ENCODE measurements around the gene FAM234B. TPM values are rescaled to one million over a fixed set of nuclear protein-coding genes. Genes with fewer than 3 reads are reported as not detected.

Gene FAM234B
- total RNA-seq, 1 experiment from 2014 or later: 7.5 TPM

GRCh38 chr12:13066014-13066413, 21.8 kb downstream of the FAM234B start:
- H2AFZ ChIP-seq: no peak overlapping the region
- BruUV-seq (replicated peaks): no TSS peak
- no peaks in the 10 kb centered on the region; the same call in 1 of the 2 replicates for H3F3A ChIP-seq (ENCODE audit: insufficient read depth, low read depth)
- no peaks in the 10 kb centered on the region for H3K9me3 ChIP-seq (ENCODE audit: insufficient read depth, low read depth)
- intact Hi-C loops (cut with micrococcal nuclease; ENCODE audit: unreplicated experiment): no loop called here
- TF ChIP-seq, protein P1, sequence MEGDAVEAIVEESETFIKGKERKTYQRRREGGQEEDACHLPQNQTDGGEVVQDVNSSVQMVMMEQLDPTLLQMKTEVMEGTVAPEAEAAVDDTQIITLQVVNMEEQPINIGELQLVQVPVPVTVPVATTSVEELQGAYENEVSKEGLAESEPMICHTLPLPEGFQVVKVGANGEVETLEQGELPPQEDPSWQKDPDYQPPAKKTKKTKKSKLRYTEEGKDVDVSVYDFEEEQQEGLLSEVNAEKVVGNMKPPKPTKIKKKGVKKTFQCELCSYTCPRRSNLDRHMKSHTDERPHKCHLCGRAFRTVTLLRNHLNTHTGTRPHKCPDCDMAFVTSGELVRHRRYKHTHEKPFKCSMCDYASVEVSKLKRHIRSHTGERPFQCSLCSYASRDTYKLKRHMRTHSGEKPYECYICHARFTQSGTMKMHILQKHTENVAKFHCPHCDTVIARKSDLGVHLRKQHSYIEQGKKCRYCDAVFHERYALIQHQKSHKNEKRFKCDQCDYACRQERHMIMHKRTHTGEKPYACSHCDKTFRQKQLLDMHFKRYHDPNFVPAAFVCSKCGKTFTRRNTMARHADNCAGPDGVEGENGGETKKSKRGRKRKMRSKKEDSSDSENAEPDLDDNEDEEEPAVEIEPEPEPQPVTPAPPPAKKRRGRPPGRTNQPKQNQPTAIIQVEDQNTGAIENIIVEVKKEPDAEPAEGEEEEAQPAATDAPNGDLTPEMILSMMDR (conservative IDR thresholded peaks at IDR 0.05): no peak
- no peak for TF ChIP-seq EZH2 (IDR thresholded peaks at IDR 0.05; ENCODE audit: low read depth)
- H3K4me1 ChIP-seq (replicated peaks; ENCODE audit: insufficient read depth): 0 out of 2 replicates have a peak, but pooled peaks cover 10% of the 10 kb centered on the region
- H3K27me3 ChIP-seq (ENCODE audit: insufficient read depth, low read depth): no peaks in the 10 kb centered on the region
- ChIA-PET POLR2A (ENCODE audit: unreplicated experiment) (no interaction called here), CTCF (interaction anchor here (0.6 kb wide), 1 partner anchor 189 kb away, joined by 6 read pairs; no protein-coding TSS in a partner anchor)
- DNase-seq: no peak
- no peak overlapping the region for H3K4me2 ChIP-seq
- no peak overlapping the region for H3K4me3 ChIP-seq
- H4K20me1 ChIP-seq (ENCODE audit: insufficient read depth): no peaks in the 10 kb centered on the region
- H3K36me3 ChIP-seq (ENCODE audit: low read depth): peaks cover 8% of the 10 kb centered on the region; the same call in 1 of the 2 replicates
- H3K79me2 ChIP-seq (ENCODE audit: low read depth): no peaks in the 10 kb centered on the region
- no peaks in the 10 kb centered on the region for H3K9me2 ChIP-seq (ENCODE audit: insufficient read depth)
- no peak overlapping the region for H3K27ac ChIP-seq

DNA sequence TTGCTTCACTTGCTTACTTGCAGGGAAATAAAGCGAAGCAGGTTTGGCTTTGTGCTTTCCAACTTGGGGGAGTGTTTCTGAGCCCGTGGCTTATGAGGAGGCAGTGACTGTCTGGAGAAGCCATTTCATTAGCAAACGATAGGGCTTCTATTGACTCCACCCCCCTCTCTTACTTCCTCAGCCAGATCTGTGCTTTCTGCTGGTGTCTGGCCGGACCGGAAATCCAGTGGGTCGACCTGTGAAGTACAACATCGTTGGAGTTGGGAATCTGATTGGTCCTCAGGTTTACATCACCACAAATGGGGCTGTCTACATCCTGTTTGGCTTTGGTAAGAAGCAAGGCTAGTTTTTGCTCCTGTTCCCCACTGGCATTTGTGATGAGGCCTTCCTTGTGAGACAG, 22.3 kb downstream of the FAM234B start:
- TF ChIP-seq, protein P1 (conservative IDR thresholded peaks at IDR 0.05): no peak
- TF ChIP-seq EZH2 (IDR thresholded peaks at IDR 0.05; ENCODE audit: low read depth): no peak
- Histone ChIP-seq H3K27me3 (ENCODE audit: insufficient read depth, low read depth) (no peaks in the 10 kb centered on the region), H3F3A (ENCODE audit: insufficient read depth, low read depth) (no peaks in the 10 kb centered on the region; the same call in 1 of the 2 replicates), H3K9me3 (ENCODE audit: insufficient read depth, low read depth) (no peaks in the 10 kb centered on the region), H3K4me2 (no peak overlapping the region), H3K4me1 (replicated peaks; ENCODE audit: insufficient read depth) (0 out of 2 replicates have a peak, but pooled peaks cover 8% of the 10 kb centered on the region), H3K79me2 (ENCODE audit: low read depth) (no peaks in the 10 kb centered on the region), H3K9me2 (ENCODE audit: insufficient read depth) (no peaks in the 10 kb centered on the region), H3K4me3 (no peak overlapping the region), H4K20me1 (ENCODE audit: insufficient read depth) (no peaks in the 10 kb centered on the region), H3K27ac (no peak overlapping the region), H2AFZ (no peak overlapping the region), H3K36me3 (ENCODE audit: low read depth) (peaks cover 6% of the 10 kb centered on the region; the same call in 1 of the 2 replicates)
- intact Hi-C loops (cut with micrococcal nuclease; ENCODE audit: unreplicated experiment): no loop called here
- POLR2A ChIA-PET (ENCODE audit: unreplicated experiment): no interaction called here
- CTCF ChIA-PET: interaction anchor here (0.6 kb wide), 1 partner anchor 189 kb away, joined by 6 read pairs; no protein-coding TSS in a partner anchor
- no peak for DNase-seq
- no TSS peak for BruUV-seq (replicated peaks)

DNA sequence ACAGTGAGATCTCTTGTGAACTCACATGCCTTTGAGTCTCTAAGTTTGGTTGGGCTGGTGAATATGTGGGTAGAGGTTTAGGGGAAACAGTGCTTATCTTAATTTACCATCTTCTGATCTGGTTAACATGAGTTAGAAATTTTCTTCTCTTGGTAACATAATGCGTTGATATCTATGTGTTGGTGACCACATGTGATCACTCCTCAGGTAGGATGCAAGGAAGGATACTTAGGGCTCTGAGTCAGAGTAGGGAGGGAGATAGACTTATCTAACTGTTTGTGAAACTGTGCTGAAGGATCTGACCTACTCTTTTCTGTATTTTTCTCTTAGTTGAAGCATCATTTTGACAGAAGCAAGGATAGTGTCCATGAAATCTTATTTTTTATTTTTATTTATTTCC, 23.1 kb downstream of the FAM234B start:
- intact Hi-C loops (cut with micrococcal nuclease; ENCODE audit: unreplicated experiment): no loop called here
- H3K36me3 ChIP-seq (ENCODE audit: low read depth): peaks cover 3% of the 10 kb centered on the region; the same call in 1 of the 2 replicates
- H3K4me3 ChIP-seq: no peak overlapping the region
- H3K4me2 ChIP-seq: no peak overlapping the region
- H3K9me3 ChIP-seq (ENCODE audit: insufficient read depth, low read depth): no peaks in the 10 kb centered on the region
- no peaks in the 10 kb centered on the region for H3K27me3 ChIP-seq (ENCODE audit: insufficient read depth, low read depth)
- H2AFZ ChIP-seq: no peak overlapping the region
- ChIA-PET CTCF (no interaction called here), POLR2A (ENCODE audit: unreplicated experiment) (no interaction called here)
- H3F3A ChIP-seq (ENCODE audit: insufficient read depth, low read depth): no peaks in the 10 kb centered on the region
- no peaks in the 10 kb centered on the region for H3K4me1 ChIP-seq (replicated peaks; ENCODE audit: insufficient read depth)
- TF ChIP-seq EZH2 (IDR thresholded peaks at IDR 0.05; ENCODE audit: low read depth): no peak
- TF ChIP-seq, protein P1 (conservative IDR thresholded peaks at IDR 0.05): no peak
- no TSS peak for BruUV-seq (replicated peaks)
- no peaks in the 10 kb centered on the region for H3K9me2 ChIP-seq (ENCODE audit: insufficient read depth)
- no peaks in the 10 kb centered on the region for H4K20me1 ChIP-seq (ENCODE audit: insufficient read depth)
- no peak for DNase-seq
- H3K27ac ChIP-seq: no peak overlapping the region
- no peaks in the 10 kb centered on the region for H3K79me2 ChIP-seq (ENCODE audit: low read depth)
